Measurements from ENCODE around the gene DUSP6.

GRCh38 chr12:89345376-89345775, 6.9 kb downstream of the DUSP6 start:
- TF ChIP-seq CTCF (IDR thresholded peaks at IDR 0.05; ENCODE audit: control extremely low read depth in 1 of 3, insufficient read depth in 1 of 3, low read depth in 1 of 3, low read length in 3 of 3) (no peak), SUZ12 (IDR thresholded peaks at IDR 0.05; ENCODE audit: low read length) (no peak), POLR2A (IDR thresholded peaks at IDR 0.05; ENCODE audit: control extremely low read depth in 1 of 2, low read depth in 2 of 2, low read length in 2 of 2) (no peak), TBP (IDR thresholded peaks at IDR 0.05; ENCODE audit: low read depth, low read length) (no peak), RFX5 (IDR thresholded peaks at IDR 0.05; ENCODE audit: borderline replicate concordance, low read depth, low read length) (no peak), ZNF274 (IDR thresholded peaks at IDR 0.05; ENCODE audit: borderline replicate concordance, extremely low read depth, low read length) (no peak), MAX (IDR thresholded peaks at IDR 0.05) (no peak), EZH2 (IDR thresholded peaks at IDR 0.05; ENCODE audit: low read depth, low read length, severe bottlenecking) (no peak), CEBPB (IDR thresholded peaks at IDR 0.05; ENCODE audit: low read depth, low read length) (no peak), USF2 (IDR thresholded peaks at IDR 0.05; ENCODE audit: low read length) (no peak), ATF2 (IDR thresholded peaks at IDR 0.05; ENCODE audit: low read length) (no peak), MAFK (IDR thresholded peaks at IDR 0.05; ENCODE audit: low read depth, low read length) (no peak), SIRT6 (IDR thresholded peaks at IDR 0.05; ENCODE audit: low read length) (no peak)
